ENCODE data around the gene XXYLT1. TPM values are rescaled to one million over a fixed set of nuclear protein-coding genes. Genes with fewer than 3 reads are reported as not detected.
A peak's percentile ranks its signal among the peaks of the same experiment; 100 is the strongest.

The XXYLT1 gene
- total and polyA plus RNA-seq, 9 of the 15 experiments (the other 6 are each of a cell fraction or from before 2014, with no cell fraction given), result 1.9 to 18.9 (median 15.0) TPM

- no peak for TF ChIP-seq CHD7 (IDR thresholded peaks at IDR 0.05; ENCODE audit: low read depth, low read length)
- no peak for TF ChIP-seq FOXP1 (CRISPR knock-in tag; IDR thresholded peaks at IDR 0.05)
- TF ChIP-seq PREB (CRISPR knock-in tag; IDR thresholded peaks at IDR 0.05), result no peak
- TF ChIP-seq NELFE (IDR thresholded peaks at IDR 0.05; ENCODE audit: insufficient read depth, insufficient read length), result no peak
- TF ChIP-seq ZBTB1 (CRISPR knock-in tag; IDR thresholded peaks at IDR 0.05; ENCODE audit: borderline replicate concordance, low read depth), result no peak
- TF ChIP-seq FUS (optimal IDR thresholded peaks at IDR 0.05; ENCODE audit: low read depth, low read length), result no peak
- no peak for TF ChIP-seq NCOA1 (IDR thresholded peaks at IDR 0.05; ENCODE audit: low read depth)
- peak; percentile 37; the same call in 1 of the 2 replicates for TF ChIP-seq ZNF586 (CRISPR knock-in tag; conservative IDR thresholded peaks at IDR 0.05)
- no peak for TF ChIP-seq ELF1 (tag; IDR thresholded peaks at IDR 0.05)
- TF ChIP-seq SMARCA5 (IDR thresholded peaks at IDR 0.05), result no peak
- no peak for TF ChIP-seq XRCC3 (IDR thresholded peaks at IDR 0.05)
- TF ChIP-seq ZNF444 (CRISPR knock-in tag; IDR thresholded peaks at IDR 0.05), result no peak
- TF ChIP-seq ATF7 (IDR thresholded peaks at IDR 0.05), result no peak
- TF ChIP-seq NR4A1 (CRISPR knock-in tag; IDR thresholded peaks at IDR 0.05), result peak; percentile 57; the same call in 1 of the 2 replicates
- TF ChIP-seq NR4A1 (tag; IDR thresholded peaks at IDR 0.05), result peak; percentile 98
- TF ChIP-seq HMG20B (CRISPR knock-in tag; IDR thresholded peaks at IDR 0.05), result no peak
- no peak for TF ChIP-seq ARHGAP35 (IDR thresholded peaks at IDR 0.05; ENCODE audit: partially characterized antibody)
- TF ChIP-seq CBX5 (IDR thresholded peaks at IDR 0.05; ENCODE audit: borderline replicate concordance, low read depth), result no peak
Measured at GRCh38 chr3:195149292-195150030, 121.5 kb downstream of the XXYLT1 start (continued).

All from K562 (cell line).